Keratinocyte (primary cell): ENCODE results near the gene IWS1. TPM values are rescaled to one million over a fixed set of nuclear protein-coding genes. Genes with fewer than 3 reads are reported as not detected.

Experiments used
- DNase-seq: peaks from one replicate; pipeline ENCODE4 v3.0.0-alpha.2; 2011; ENCODE audit warnings: low read depth, missing footprints, low spot score
- FAIRE-seq: peaks from 2 replicates; lab custom pipeline; 2011; peaks lifted over from hg19 to GRCh38; lab: Jason Lieb, UNC
- H2AFZ ChIP-seq: 2 replicates; pipeline ENCODE4 v1.6.0; 2012; ENCODE audit warnings: low read length, control low read depth, inconsistent platforms; ENCODE audit not compliant: control insufficient read depth
- H3K27ac ChIP-seq: 2 replicates; pipeline ENCODE4 v1.5.1; 2011; ENCODE audit warnings: low read length; ENCODE audit not compliant: control insufficient read depth, insufficient read depth
- H3K27me3 ChIP-seq: 3 replicates; pipeline ENCODE4 v1.6.0; 2011; ENCODE audit warnings: low read length; ENCODE audit not compliant: control insufficient read depth, insufficient read depth; ENCODE audit errors: extremely low read depth
- H3K36me3 ChIP-seq, 2 experiments: 2 replicates in 1 of 2; 3 replicates in 1 of 2; pipeline ENCODE4 v1.5.1; 2011; ENCODE audit warnings: low read length in 2 of 2, mild to moderate bottlenecking in 1 of 2; ENCODE audit not compliant: control insufficient read depth in 2 of 2, insufficient read depth in 2 of 2; ENCODE audit errors: extremely low read depth in 1 of 2
- H3K4me1 ChIP-seq: 3 replicates; pipeline ENCODE4 v1.5.1; 2011; ENCODE audit warnings: low read length; ENCODE audit not compliant: control insufficient read depth, insufficient read depth; ENCODE audit errors: extremely low read depth
- H3K4me2 ChIP-seq: 3 replicates; pipeline ENCODE4 v1.6.0; 2011; ENCODE audit warnings: low read depth, low read length; ENCODE audit not compliant: control insufficient read depth, insufficient read depth; ENCODE audit errors: extremely low read depth
- H3K4me3 ChIP-seq, 3 experiments: fragments of 200-600 bp in 1 of 3; sonication (generic) in 1 of 3; 2 replicates in 2 of 3; 3 replicates in 1 of 3; pipeline ENCODE4 v1.5.1; 2011 to 2016; ENCODE audit warnings: low read length in 3 of 3, mild to moderate bottlenecking in 3 of 3, control low read depth in 2 of 3, inconsistent platforms in 1 of 3, low read depth in 1 of 3, mixed read lengths in 1 of 3, mixed run types in 1 of 3, moderate library complexity in 1 of 3; ENCODE audit not compliant: control insufficient read depth in 2 of 3, insufficient read depth in 2 of 3; ENCODE audit errors: extremely low read depth in 1 of 3
- H3K79me2 ChIP-seq: 2 replicates; pipeline ENCODE4 v1.6.0; 2012; ENCODE audit warnings: low read length; ENCODE audit not compliant: control insufficient read depth, insufficient read depth
- H3K9ac ChIP-seq: 3 replicates; pipeline ENCODE4 v1.6.0; 2011; ENCODE audit warnings: low read length; ENCODE audit not compliant: control insufficient read depth, insufficient read depth; ENCODE audit errors: extremely low read depth
- H3K9me1 ChIP-seq: 3 replicates; pipeline ENCODE4 v1.6.0; 2011; ENCODE audit warnings: low read length; ENCODE audit not compliant: control insufficient read depth, insufficient read depth; ENCODE audit errors: extremely low read depth
- H3K9me3 ChIP-seq: 2 replicates; pipeline ENCODE4 v1.5.1; 2012; ENCODE audit warnings: low read depth, low read length; ENCODE audit not compliant: control insufficient read depth
- H4K20me1 ChIP-seq: 3 replicates; pipeline ENCODE4 v1.6.0; 2011; ENCODE audit warnings: low read length; ENCODE audit not compliant: control insufficient read depth, insufficient read depth; ENCODE audit errors: extremely low read depth
- CTCF ChIP-seq, 3 experiments: IDR thresholded peaks in 1 of 3; conservative IDR thresholded peaks in 1 of 3; optimal IDR thresholded peaks in 1 of 3; 2 replicates in 2 of 3; 3 replicates in 1 of 3; pipeline versions ENCODE3 to v1.5.1; 2011; ENCODE audit warnings: low read length in 3 of 3, mild to moderate bottlenecking in 3 of 3, moderate library complexity in 2 of 3, control low read depth in 1 of 3, inconsistent platforms in 1 of 3; ENCODE audit not compliant: insufficient read depth in 2 of 3; ENCODE audit errors: extremely low read depth in 1 of 3
- EZH2 ChIP-seq: IDR thresholded peaks from one replicate; pipeline ENCODE4 v1.6.1; 2012; ENCODE audit warnings: inconsistent platforms, mild to moderate bottlenecking, low read length, moderate library complexity
- dilution Hi-C: fragments of 300-500 bp; cut with MboI; formaldehyde crosslinking; loops from one replicate; pipeline ENCODE4 v1.7.0; 2020; ENCODE audit warnings: low sequenced_read_pairs; ENCODE audit not compliant: extremely low pct_ligation_motif_present
- polyA plus RNA-seq, 5 experiments: library from polyadenylated mRNA; depleted of rRNA in 3 of 5; stranded (reverse) in 3 of 5; stranded (forward) in 1 of 5; unstranded in 1 of 5; fragments of >200 nt; gene quantifications; 1 replicate in 1 of 5; 2 replicates in 3 of 5; 3 replicates in 1 of 5; pipeline versions ENCODE4 v1.2.1 to v1.2.3, GENCODE V29; 2011 to 2012; ENCODE audit warnings: missing spikeins in 2 of 5, low read depth in 1 of 5, low replicate concordance in 1 of 5

The IWS1 gene
- polyA plus RNA-seq, 1 donor (not counting 4 experiments of a cell fraction or from before 2014, with no cell fraction given) = 52.0 TPM

GRCh38 chr2:127508023-127508630 lies 18.2 kb downstream of the IWS1 start:
- no peaks in the 10 kb centered on the region for H3K27me3 ChIP-seq
- no peaks in the 10 kb centered on the region for H3K9me3 ChIP-seq
- no peaks in the 10 kb centered on the region for H3K9me1 ChIP-seq
- no peak overlapping the region for H3K4me3 ChIP-seq
- DNase-seq (no peak), FAIRE-seq (no peak)
- TF ChIP-seq EZH2 (no peak), CTCF (optimal IDR thresholded peaks at IDR 0.05 in 1 of 3, IDR thresholded peaks at IDR 0.05 in 1 of 3, conservative IDR thresholded peaks at IDR 0.05 in 1 of 3; ENCODE audit: extremely low read depth in 1 of 3, insufficient read depth in 2 of 3, low read length in 3 of 3) (no peak)
- H3K79me2 ChIP-seq = peaks cover 75% of the 10 kb centered on the region
- H2AFZ ChIP-seq = no peak overlapping the region
- peak overlapping the region; percentile 24 for H3K4me2 ChIP-seq
- peaks cover 8% of the 10 kb centered on the region for H4K20me1 ChIP-seq
- peak overlapping the region; percentile 43 for H3K27ac ChIP-seq
- peaks cover 14 to 17% of the 10 kb centered on the region in 2 experiments for H3K36me3 ChIP-seq
- H3K9ac ChIP-seq = no peak overlapping the region
- dilution Hi-C loops = no loop called here
- peaks cover 13% of the 10 kb centered on the region for H3K4me1 ChIP-seq

GRCh38 chr2:127506510-127506909 lies 19.8 kb downstream of the IWS1 start:
- Histone ChIP-seq H2AFZ (no peak overlapping the region), H3K4me2 (no peak overlapping the region), H3K79me2 (peaks cover 60% of the 10 kb centered on the region), H4K20me1 (peaks cover 8% of the 10 kb centered on the region), H3K9ac (no peak overlapping the region), H3K4me3 (no peak overlapping the region), H3K36me3 (peaks cover 20 to 24% of the 10 kb centered on the region in 2 experiments), H3K9me3 (no peaks in the 10 kb centered on the region), H3K9me1 (no peaks in the 10 kb centered on the region), H3K4me1 (peaks cover 13% of the 10 kb centered on the region), H3K27me3 (no peaks in the 10 kb centered on the region), H3K27ac (no peak overlapping the region)
- dilution Hi-C loops = no loop called here
- TF ChIP-seq CTCF (optimal IDR thresholded peaks at IDR 0.05 in 1 of 3, IDR thresholded peaks at IDR 0.05 in 1 of 3, conservative IDR thresholded peaks at IDR 0.05 in 1 of 3; ENCODE audit: extremely low read depth in 1 of 3, insufficient read depth in 2 of 3, low read length in 3 of 3) (no peak), EZH2 (no peak)
- FAIRE-seq (no peak), DNase-seq (no peak)
